Osteocyte (in vitro differentiated cells): Measurements from ENCODE around the gene TMSB15C. TPM values are rescaled to one million over a fixed set of nuclear protein-coding genes. Genes with fewer than 3 reads are reported as not detected.
A peak's percentile ranks its signal among the peaks of the same experiment; 100 is the strongest.

Source experiments
- DNase-seq: peaks from one replicate; pipeline ENCODE4 v3.0.0; 2021; ENCODE audit warnings: mixed read lengths; ENCODE audit not compliant: unreplicated experiment; ENCODE audit errors: extremely low spot score
- H3K27ac Mint-ChIP-seq: one replicate; pipeline ENCODE4 v1.8.0; 2021; ENCODE audit warnings: mild to moderate bottlenecking, mixed read lengths; ENCODE audit not compliant: unreplicated experiment
- H3K27me3 Mint-ChIP-seq: one replicate; pipeline ENCODE4 v1.8.0; 2021; ENCODE audit warnings: mixed read lengths; ENCODE audit not compliant: unreplicated experiment
- H3K36me3 Mint-ChIP-seq: one replicate; pipeline ENCODE4 v1.8.0; 2021; ENCODE audit warnings: mixed read lengths; ENCODE audit not compliant: unreplicated experiment
- H3K4me1 Mint-ChIP-seq: one replicate; pipeline ENCODE4 v1.8.0; 2021; ENCODE audit warnings: mixed read lengths; ENCODE audit not compliant: unreplicated experiment
- H3K4me3 Mint-ChIP-seq: one replicate; pipeline ENCODE4 v1.8.0; 2021; ENCODE audit warnings: mild to moderate bottlenecking, moderate library complexity, mixed read lengths; ENCODE audit not compliant: unreplicated experiment
- H3K9me3 Mint-ChIP-seq: one replicate; pipeline ENCODE4 v1.8.0; 2021; ENCODE audit warnings: mixed read lengths; ENCODE audit not compliant: unreplicated experiment
- total RNA-seq: library from RNA; stranded (reverse); gene quantifications from 2 replicates; pipeline ENCODE4 v1.2.1, GENCODE V29; 2021
- TF ChIP-seq, protein P1 (sequence below): fragments of 200-600 bp; sonication (generic); IDR thresholded peaks from 2 replicates; pipeline ENCODE4 v1.5.0; 2021; ENCODE audit warnings: antibody characterized with exemption, mild to moderate bottlenecking, moderate library complexity

Gene TMSB15C
- total RNA-seq, 1 donor from 2014 or later = 3.9 TPM

DNA sequence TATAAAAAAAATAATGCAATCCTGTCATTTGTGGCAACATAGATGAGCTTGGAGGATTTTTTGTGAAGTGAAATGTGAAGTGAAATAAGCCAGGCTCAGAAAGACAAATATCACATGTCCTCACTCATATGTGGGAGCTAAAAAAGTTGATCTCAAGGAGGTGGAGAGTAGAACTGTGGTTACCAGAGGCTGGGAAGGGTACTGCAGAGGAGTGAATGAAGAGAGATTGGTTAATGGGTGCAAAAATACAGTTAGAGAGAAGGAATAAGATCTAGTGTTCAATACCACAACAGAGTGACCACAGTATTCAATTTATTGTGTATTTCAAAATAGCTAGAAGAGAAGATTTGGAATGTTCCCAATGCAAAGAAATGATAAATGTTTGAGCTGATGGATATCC lies 22.9 kb upstream of the TMSB15C start:
- no peak for DNase-seq
- H3K27me3 Mint-ChIP-seq = peaks cover 7% of the 10 kb centered on the region
- H3K9me3 Mint-ChIP-seq = no peaks in the 10 kb centered on the region
- H3K4me1 Mint-ChIP-seq = no peaks in the 10 kb centered on the region
- no peaks in the 10 kb centered on the region for H3K36me3 Mint-ChIP-seq
- TF ChIP-seq, protein P1, sequence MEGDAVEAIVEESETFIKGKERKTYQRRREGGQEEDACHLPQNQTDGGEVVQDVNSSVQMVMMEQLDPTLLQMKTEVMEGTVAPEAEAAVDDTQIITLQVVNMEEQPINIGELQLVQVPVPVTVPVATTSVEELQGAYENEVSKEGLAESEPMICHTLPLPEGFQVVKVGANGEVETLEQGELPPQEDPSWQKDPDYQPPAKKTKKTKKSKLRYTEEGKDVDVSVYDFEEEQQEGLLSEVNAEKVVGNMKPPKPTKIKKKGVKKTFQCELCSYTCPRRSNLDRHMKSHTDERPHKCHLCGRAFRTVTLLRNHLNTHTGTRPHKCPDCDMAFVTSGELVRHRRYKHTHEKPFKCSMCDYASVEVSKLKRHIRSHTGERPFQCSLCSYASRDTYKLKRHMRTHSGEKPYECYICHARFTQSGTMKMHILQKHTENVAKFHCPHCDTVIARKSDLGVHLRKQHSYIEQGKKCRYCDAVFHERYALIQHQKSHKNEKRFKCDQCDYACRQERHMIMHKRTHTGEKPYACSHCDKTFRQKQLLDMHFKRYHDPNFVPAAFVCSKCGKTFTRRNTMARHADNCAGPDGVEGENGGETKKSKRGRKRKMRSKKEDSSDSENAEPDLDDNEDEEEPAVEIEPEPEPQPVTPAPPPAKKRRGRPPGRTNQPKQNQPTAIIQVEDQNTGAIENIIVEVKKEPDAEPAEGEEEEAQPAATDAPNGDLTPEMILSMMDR = no peak
- H3K27ac Mint-ChIP-seq = no peak overlapping the region
- H3K4me3 Mint-ChIP-seq = no peak overlapping the region

DNA sequence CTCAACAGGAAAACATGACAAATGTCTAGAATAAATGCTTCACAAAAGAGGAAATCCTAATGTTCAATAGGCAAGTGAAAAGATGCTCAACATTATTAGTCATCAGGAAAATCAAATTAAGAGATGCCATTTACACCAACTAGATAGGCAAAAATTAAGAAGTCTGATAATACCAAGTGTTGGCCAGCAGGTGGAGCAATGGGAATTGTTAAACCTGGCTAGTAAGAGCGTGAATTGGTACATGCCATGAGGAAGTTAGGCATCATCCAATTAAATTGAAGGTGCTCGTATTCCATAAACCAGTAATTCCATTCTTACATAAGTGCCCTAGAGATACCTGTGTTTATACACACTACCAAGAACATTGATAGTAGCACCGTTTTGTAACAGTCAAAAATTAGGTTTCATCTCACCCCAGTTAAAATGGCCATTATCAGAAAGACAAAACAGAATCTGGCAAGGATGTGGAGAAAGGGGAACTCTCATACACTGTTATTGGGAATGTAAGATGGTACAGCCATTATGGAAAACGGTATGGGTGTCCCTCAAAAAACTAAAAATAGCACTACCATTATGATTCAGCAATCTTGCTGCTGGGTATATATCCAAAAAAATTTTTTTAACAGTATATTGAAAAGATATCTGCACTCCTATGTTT lies 22.2 kb upstream of the TMSB15C start:
- H3K4me1 Mint-ChIP-seq = no peaks in the 10 kb centered on the region
- no peak overlapping the region for H3K4me3 Mint-ChIP-seq
- no peak for DNase-seq
- no peak overlapping the region for H3K27ac Mint-ChIP-seq
- peaks cover 7% of the 10 kb centered on the region for H3K27me3 Mint-ChIP-seq
- no peaks in the 10 kb centered on the region for H3K36me3 Mint-ChIP-seq
- TF ChIP-seq, protein P1 = peak; percentile 69
- H3K9me3 Mint-ChIP-seq = no peaks in the 10 kb centered on the region

DNA sequence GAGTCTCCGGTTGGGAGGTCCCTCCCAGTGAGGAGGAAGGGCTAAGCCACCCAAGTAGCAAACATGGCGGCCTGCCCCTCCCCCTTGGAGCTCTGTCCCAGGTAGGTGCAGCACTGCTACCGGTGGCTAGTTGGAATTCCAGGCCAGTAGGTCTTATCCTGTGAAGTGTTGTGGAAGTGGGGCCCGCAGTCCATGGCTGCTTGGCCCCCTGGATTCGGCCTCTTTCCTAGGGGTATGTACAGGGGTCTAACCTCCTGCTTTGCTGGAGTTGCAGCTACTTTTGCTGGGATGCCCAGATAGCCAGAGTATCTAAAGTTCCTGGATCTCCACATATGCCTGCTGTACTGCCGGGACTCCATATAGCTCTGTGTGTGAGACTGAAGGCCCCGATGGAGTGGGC lies 9.9 kb upstream of the TMSB15C start:
- H3K27me3 Mint-ChIP-seq = no peaks in the 10 kb centered on the region

DNA sequence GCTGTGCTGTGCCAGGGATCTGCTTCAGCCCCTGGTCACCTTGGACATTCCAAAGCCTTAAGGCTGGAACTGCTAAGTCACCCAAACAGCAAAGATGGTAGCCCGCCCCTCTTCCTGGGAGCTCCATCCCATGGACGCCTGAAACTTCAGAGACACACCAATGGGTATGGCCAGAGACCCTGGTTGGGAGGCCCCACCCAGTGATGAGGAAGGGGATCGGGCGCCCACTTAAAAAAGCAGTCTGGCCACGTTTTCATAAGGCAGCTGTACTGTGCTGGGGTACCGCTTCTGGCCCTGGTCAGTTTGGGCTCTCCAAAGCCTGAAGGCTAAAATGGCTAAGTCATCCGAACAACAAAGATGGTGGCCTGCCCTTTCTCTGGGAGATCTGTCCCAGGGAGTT lies 9.4 kb upstream of the TMSB15C start:
- DNase-seq = no peak

More for the DNA sequence above, 9.9 kb upstream of the TMSB15C start:
- H3K4me3 Mint-ChIP-seq = no peak overlapping the region
- TF ChIP-seq, protein P1 = no peak
- no peaks in the 10 kb centered on the region for H3K36me3 Mint-ChIP-seq
- DNase-seq = no peak
- peaks cover 6% of the 10 kb centered on the region for H3K9me3 Mint-ChIP-seq
- H3K4me1 Mint-ChIP-seq = no peaks in the 10 kb centered on the region
- H3K27ac Mint-ChIP-seq = no peak overlapping the region

DNA sequence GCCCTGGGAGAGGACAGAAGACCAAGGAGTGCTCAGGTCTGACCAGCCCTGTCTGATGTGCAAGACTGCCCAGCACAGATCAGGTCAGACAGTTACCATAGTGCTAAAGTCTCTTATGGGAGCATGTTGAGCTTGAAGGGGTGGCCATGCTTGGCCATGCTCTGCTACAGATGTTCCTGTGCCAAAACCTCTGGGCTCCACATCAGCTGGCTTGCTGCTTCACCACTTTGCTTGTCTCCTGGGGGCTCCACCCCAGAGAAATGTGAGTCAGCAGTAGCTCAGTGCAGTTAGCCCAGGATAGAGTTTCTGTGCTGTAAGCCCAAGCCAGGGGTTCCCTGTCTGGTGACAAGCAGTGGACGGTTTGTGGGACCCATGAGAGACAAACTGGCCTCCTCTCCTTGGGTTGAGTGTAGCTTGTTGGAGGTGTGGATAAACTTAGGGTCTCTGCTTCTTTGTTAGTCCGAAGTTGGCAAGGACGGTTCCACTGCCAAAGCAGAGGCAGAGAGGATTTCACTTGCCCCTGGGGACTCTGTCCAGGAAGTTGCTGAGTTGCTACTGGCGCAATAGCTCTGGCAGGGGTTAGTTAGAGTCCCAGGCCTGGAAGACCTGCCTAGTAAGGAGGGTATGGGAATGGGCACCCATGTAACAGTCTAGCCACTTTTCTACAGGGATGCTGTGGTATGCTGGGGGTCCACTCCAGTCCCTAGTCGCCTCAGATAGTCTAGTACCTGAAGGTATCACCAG lies 8.7 kb upstream of the TMSB15C start:
- DNase-seq = no peak
- no peaks in the 10 kb centered on the region for H3K4me1 Mint-ChIP-seq
- TF ChIP-seq, protein P1 = no peak
- no peaks in the 10 kb centered on the region for H3K27me3 Mint-ChIP-seq
- H3K4me3 Mint-ChIP-seq = no peak overlapping the region
- no peak overlapping the region for H3K27ac Mint-ChIP-seq
- H3K36me3 Mint-ChIP-seq = no peaks in the 10 kb centered on the region
- peaks cover 6% of the 10 kb centered on the region for H3K9me3 Mint-ChIP-seq

More for the DNA sequence above, 9.4 kb upstream of the TMSB15C start:
- Mint-ChIP-seq H3K36me3 (no peaks in the 10 kb centered on the region), H3K27ac (no peak overlapping the region), H3K4me3 (no peak overlapping the region), H3K4me1 (no peaks in the 10 kb centered on the region), H3K9me3 (peaks cover 6% of the 10 kb centered on the region), H3K27me3 (no peaks in the 10 kb centered on the region)
- TF ChIP-seq, protein P1 = no peak
